ENCODE data around the gene ELOF1. TPM values are rescaled to one million over a fixed set of nuclear protein-coding genes. Genes with fewer than 3 reads are reported as not detected.

ELOF1 gene
- total and polyA plus RNA-seq, 2 of the 13 experiments (the other 11 are each of a cell fraction or from before 2014, with no cell fraction given), result 14.5 to 43.2 TPM

DNA sequence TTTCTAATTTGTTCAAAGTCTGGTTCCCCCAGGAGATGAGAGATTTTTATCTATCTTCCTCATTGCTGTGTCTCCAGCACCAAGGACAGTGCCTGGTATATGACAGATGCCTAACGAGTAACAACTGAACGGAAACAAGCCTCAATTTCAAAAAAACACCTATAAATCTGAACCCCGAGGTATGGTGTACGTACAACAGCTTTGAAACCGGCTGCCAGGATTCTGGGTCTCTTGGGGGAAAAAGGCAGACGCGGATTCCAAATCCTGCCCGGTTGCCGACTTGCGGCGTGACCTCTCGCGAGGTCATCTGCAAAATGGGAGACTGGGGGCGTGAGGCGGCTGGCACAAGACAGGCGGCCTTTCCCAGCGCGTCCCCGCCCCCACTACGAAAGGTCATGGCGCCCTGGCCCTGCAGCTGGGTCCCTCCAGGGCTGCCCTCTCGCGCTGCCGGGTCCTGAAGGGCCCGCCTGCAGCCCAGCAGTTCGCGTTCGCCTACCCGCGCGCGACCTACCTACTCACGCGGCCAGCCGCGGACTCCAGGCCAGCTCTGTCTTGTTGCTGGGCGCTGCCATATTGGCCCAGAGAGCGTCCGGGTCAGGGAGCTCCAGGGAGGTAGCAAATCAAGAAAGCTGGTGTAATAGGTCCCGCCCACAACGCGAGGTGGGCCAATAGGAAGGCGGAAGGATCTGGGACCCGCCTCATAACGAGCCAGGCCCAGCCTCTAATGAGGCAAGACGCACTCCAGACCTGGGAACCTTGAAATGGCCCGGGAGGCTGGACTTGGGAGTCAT is 30.3 kb downstream of the ELOF1 start, which contains the start of gene ECSIT (continued):
- TF ChIP-seq, protein P1, sequence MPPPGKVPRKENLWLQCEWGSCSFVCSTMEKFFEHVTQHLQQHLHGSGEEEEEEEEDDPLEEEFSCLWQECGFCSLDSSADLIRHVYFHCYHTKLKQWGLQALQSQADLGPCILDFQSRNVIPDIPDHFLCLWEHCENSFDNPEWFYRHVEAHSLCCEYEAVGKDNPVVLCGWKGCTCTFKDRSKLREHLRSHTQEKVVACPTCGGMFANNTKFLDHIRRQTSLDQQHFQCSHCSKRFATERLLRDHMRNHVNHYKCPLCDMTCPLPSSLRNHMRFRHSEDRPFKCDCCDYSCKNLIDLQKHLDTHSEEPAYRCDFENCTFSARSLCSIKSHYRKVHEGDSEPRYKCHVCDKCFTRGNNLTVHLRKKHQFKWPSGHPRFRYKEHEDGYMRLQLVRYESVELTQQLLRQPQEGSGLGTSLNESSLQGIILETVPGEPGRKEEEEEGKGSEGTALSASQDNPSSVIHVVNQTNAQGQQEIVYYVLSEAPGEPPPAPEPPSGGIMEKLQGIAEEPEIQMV (CRISPR knock-in tag; IDR thresholded peaks at IDR 0.05; ENCODE audit: low read depth), result peak; percentile 86; the same call in 1 of the 2 replicates
- peak; percentile 37 for TF ChIP-seq AGO2 (optimal IDR thresholded peaks at IDR 0.05; ENCODE audit: low read depth, low read length)
- TF ChIP-seq NFE2 (CRISPR knock-in tag; IDR thresholded peaks at IDR 0.05), result no peak
- no peak for TF ChIP-seq ZNF251 (CRISPR knock-in tag; IDR thresholded peaks at IDR 0.05)
- TF ChIP-seq ETS1 (CRISPR knock-in tag; IDR thresholded peaks at IDR 0.05), result no peak
- TF ChIP-seq JUNB (CRISPR knock-in tag; IDR thresholded peaks at IDR 0.05; ENCODE audit: borderline replicate concordance), result no peak
- TF ChIP-seq, protein P2, sequence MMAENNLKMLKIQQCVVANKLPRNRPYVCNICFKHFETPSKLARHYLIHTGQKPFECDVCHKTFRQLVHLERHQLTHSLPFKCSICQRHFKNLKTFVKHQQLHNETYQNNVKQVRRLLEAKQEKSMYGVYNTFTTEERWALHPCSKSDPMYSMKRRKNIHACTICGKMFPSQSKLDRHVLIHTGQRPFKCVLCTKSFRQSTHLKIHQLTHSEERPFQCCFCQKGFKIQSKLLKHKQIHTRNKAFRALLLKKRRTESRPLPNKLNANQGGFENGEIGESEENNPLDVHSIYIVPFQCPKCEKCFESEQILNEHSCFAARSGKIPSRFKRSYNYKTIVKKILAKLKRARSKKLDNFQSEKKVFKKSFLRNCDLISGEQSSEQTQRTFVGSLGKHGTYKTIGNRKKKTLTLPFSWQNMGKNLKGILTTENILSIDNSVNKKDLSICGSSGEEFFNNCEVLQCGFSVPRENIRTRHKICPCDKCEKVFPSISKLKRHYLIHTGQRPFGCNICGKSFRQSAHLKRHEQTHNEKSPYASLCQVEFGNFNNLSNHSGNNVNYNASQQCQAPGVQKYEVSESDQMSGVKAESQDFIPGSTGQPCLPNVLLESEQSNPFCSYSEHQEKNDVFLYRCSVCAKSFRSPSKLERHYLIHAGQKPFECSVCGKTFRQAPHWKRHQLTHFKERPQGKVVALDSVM (CRISPR knock-in tag; IDR thresholded peaks at IDR 0.05), result no peak; the same call in 1 of the 2 replicates
- TF ChIP-seq, protein P3, sequence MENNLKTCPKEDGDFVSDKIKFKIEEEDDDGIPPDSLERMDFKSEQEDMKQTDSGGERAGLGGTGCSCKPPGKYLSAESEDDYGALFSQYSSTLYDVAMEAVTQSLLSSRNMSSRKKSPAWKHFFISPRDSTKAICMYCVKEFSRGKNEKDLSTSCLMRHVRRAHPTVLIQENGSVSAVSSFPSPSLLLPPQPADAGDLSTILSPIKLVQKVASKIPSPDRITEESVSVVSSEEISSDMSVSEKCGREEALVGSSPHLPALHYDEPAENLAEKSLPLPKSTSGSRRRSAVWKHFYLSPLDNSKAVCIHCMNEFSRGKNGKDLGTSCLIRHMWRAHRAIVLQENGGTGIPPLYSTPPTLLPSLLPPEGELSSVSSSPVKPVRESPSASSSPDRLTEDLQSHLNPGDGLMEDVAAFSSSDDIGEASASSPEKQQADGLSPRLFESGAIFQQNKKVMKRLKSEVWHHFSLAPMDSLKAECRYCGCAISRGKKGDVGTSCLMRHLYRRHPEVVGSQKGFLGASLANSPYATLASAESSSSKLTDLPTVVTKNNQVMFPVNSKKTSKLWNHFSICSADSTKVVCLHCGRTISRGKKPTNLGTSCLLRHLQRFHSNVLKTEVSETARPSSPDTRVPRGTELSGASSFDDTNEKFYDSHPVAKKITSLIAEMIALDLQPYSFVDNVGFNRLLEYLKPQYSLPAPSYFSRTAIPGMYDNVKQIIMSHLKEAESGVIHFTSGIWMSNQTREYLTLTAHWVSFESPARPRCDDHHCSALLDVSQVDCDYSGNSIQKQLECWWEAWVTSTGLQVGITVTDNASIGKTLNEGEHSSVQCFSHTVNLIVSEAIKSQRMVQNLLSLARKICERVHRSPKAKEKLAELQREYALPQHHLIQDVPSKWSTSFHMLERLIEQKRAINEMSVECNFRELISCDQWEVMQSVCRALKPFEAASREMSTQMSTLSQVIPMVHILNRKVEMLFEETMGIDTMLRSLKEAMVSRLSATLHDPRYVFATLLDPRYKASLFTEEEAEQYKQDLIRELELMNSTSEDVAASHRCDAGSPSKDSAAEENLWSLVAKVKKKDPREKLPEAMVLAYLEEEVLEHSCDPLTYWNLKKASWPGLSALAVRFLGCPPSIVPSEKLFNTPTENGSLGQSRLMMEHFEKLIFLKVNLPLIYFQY (CRISPR knock-in tag; IDR thresholded peaks at IDR 0.05; ENCODE audit: borderline replicate concordance), result 0 out of 2 replicates have a peak, but pooled peaks have one; percentile 37
- TF ChIP-seq PRMT3 (CRISPR knock-in tag; IDR thresholded peaks at IDR 0.05; ENCODE audit: borderline replicate concordance, low read depth), result no peak
- TF ChIP-seq ZNF512 (CRISPR knock-in tag; IDR thresholded peaks at IDR 0.05), result no peak
- TF ChIP-seq TRIM24 (CRISPR knock-in tag; IDR thresholded peaks at IDR 0.05), result no peak
- TF ChIP-seq ZNF891 (CRISPR knock-in tag; IDR thresholded peaks at IDR 0.05), result peak; percentile 92; the same call in 1 of the 2 replicates
- no peak for TF ChIP-seq NFE2L2 (IDR thresholded peaks at IDR 0.05; ENCODE audit: low read length)
- no peak for TF ChIP-seq RAD51 (IDR thresholded peaks at IDR 0.05; ENCODE audit: borderline replicate concordance)
